Breast epithelium (tissue), 3 donors: ENCODE data around the gene MYH9.

ENCODE experiments used
- POLR2A ChIP-seq: fragments of 450-650 bp; IDR thresholded peaks from one replicate; pipeline ENCODE4 v1.6.1; 2016; ENCODE audit warnings: antibody characterized with exemption, mild to moderate bottlenecking, moderate library complexity
- TF ChIP-seq, protein P1 (sequence below), 3 donors: fragments of 450-650 bp; IDR thresholded peaks; one replicate each; pipeline ENCODE4 v1.5.1; 2016 to 2017; ENCODE audit warnings: antibody characterized with exemption in 3 of 3, mild to moderate bottlenecking in 3 of 3, moderate library complexity in 3 of 3

DNA sequence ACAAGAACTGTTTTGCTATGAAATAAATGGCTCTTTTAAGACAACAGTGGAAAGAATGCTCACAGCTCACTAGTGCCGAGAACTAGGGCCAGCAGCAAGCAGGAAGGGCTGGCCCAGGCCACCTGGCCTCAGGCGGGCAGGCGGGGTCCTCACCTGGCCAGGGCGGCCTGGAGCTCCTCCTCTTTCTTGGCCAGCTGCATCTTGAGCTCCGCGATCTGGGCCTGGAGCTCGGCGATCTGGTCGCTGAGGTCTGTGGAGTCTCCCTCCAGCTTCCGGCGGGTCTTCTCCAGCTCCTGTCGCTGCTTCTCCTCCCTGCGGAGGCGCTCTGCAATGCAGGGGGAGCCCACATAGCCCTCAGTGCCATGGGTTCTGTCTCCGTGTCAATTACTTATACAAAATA is 91.1 kb downstream of the MYH9 start:
- TF ChIP-seq, protein P1, sequence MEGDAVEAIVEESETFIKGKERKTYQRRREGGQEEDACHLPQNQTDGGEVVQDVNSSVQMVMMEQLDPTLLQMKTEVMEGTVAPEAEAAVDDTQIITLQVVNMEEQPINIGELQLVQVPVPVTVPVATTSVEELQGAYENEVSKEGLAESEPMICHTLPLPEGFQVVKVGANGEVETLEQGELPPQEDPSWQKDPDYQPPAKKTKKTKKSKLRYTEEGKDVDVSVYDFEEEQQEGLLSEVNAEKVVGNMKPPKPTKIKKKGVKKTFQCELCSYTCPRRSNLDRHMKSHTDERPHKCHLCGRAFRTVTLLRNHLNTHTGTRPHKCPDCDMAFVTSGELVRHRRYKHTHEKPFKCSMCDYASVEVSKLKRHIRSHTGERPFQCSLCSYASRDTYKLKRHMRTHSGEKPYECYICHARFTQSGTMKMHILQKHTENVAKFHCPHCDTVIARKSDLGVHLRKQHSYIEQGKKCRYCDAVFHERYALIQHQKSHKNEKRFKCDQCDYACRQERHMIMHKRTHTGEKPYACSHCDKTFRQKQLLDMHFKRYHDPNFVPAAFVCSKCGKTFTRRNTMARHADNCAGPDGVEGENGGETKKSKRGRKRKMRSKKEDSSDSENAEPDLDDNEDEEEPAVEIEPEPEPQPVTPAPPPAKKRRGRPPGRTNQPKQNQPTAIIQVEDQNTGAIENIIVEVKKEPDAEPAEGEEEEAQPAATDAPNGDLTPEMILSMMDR (IDR thresholded peaks at IDR 0.05) = no peak
- TF ChIP-seq POLR2A = no peak
